Fibroblast of skin of left biceps (primary cell): Measurements from ENCODE around the gene PKP2.

Source experiments
- DNase-seq, 2 experiments: peaks; one replicate each; pipeline ENCODE4 v3.0.0-alpha.2; 2013; ENCODE audit warnings: low read depth in 2 of 2

Gene PKP2

GRCh38 chr12:32896432-32897280 is at the start of gene PKP2:
PKP2 (minus strand) TSS chr12:32896777; CDS start chr12:32896731, 46 bp downstream.
- no peak for DNase-seq

DNA sequence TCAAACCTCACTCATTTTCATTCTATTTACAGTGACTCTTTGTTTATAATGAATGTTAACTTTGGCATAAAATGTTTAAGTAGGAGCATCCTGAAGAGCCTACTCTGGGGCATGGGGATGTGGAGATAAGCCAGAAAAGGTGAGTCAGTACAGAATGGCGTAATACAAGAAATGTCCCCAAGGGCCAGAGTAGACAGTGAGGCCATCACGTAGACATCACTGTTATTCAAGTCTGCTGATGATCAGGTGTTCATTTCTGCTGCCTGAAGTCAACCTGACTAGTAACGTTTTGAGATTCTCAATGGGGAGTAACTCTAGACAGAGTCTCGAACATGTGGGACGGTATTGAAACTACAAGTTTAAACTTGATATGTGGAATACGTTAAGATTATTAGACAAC is 47.6 kb upstream of the PKP2 start:
- no peak for DNase-seq

- DNase-seq = no peak
These were observed 43.2 kb upstream of the PKP2 start for GRCh38 chr12:32939801-32940200.

- no peak for DNase-seq
These were observed 30.4 kb upstream of the PKP2 start for GRCh38 chr12:32926963-32927362.

DNA sequence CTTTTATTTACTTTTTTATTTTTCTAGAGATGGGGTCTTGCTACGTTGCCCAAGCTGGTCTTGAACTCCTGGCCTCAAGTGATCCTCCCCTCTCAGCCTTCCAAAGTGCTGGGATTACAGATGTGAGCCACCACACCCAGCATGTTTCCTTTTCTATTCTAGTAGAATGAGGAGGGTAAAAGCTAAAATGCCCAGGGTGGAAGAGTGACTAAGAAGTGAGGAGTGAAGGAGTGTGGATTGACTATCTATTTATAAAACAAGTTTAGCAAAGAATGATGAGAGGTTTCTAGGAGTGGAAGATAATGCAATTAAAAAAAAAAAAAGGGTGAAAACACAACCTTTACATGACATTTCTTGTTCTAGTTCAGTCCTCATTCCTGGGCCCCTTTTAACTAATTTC is 29.8 kb upstream of the PKP2 start:
- no peak for DNase-seq

DNA sequence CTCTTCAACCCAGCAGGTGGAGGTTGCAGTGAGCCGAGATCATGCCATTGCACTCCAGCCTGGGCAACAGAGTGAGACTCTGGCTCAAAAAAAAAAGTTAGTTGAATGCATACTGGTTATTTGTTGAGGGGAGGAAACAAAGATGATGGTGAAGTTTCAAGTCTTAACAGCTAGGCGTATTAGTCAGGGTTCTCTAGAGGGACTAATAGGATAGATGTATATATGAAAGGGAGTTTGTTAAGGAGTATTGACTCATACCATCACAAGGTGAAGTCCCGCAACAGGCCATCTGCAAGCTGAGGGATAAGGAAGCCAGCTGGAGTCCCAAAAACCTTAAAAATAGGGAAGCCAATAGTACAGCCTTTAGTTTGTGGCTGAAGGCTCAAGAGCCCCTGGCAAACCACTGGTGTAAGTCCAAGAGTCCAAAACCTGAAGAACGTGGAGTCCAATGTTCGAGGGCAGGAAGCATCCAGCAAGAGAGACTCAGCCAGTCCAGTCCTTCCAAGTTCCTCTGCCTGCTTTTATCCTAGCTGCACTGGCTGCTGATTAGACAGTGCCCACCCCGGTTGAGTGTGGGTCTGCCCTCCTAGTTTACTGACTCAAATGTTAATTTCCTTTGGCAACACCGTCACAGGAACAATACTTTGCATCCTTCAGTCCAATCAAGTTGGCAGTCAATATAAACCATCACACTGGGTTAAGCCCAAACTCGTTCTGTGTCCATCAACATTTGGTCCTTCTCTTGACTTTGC is 26.1 kb upstream of the PKP2 start:
- DNase-seq = no peak

DNA sequence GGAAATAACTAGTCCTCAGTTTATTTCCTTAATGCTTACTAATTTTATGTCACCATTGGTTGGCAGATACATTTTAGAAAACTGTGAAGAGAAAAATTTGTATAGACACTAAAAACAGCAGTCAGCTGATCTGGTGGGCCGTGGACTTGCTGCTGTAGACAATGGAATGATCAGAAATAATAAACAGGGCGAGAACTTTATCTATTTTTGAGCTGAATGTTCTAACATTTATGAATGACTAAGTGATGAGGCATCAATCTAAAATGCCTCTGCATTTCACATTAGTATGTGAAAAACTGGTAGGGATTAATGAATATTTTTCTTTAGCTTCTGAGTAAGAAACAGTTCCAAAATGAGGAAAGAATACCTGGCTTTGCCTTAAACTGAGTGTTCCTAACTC is 24.8 kb upstream of the PKP2 start:
- DNase-seq = no peak

DNA sequence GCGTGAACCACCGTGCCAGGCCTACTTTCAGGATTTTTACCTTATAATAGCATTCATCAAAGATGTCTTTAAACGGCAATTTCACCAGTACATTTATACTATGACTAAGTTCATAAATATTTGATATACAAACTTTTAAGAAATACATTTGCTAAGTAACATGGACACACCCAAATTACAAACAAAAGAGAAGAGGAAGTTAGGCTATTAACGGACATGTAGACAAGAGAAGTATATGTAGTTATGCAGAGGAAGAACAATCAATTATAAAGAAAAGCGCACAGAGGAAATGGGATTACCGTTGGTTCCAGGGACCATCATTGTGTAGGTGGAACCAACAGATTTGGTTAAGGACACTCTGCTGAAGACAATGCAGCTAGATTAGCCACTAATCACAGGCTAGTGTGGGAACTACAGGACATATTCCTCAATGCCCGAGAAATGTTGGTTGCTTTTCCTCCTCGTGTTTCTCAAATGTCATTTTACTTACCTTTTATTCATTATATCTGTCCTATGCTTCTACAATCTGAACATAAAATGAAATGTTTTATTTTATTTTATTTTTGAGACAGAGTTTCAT is 24.0 kb upstream of the PKP2 start:
- DNase-seq = no peak

GRCh38 chr12:32918890-32919801 is 22.6 kb upstream of the PKP2 start:
- no peak for DNase-seq

- DNase-seq = no peak
These were observed 20.6 kb upstream of the PKP2 start for GRCh38 chr12:32917094-32917611.

DNA sequence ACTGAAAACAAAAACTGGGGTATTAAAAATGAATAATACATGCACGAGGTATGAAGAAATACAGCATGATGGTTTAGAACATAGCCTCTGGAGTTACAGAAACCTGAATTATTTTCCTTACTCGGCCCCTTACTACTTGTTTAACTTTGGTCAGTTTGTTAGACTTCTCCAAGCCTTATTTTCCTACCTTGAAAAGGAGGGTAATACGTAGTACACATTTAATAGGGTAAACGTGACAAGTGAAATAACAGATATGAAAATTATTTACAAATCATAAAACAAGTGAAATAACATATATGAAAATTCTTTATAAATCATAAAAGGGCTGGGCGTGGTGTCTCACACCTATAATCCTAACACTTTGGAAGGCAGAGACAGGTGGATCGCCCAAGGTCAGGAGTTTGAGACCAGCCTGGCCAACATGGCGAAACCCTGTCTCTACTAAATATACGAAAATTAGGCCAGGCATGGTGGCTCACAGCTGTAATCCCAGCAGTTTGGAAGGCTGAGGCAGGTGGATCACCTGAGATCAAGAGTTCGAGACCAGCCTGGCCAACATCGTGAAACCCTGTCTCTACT is 11.4 kb upstream of the PKP2 start:
- DNase-seq = no peak

DNA sequence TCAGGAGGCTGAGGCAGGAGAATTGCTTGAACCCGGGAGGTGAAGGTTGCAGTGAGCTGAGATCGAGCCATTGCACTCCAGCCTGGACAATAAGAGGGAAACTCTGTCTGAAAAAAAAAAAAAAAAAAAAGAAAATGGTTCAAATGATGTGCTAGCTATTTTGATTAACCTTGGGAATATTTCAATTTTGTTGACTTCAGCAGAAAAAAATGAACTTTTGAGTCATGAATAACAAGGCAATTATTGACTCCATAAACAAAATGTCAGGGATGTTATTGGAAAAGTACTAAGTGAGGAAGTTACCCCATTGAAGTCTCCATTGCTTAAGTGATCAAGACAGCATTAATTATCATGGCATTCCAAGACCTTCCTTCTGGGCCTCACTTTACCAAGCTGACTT is 10.6 kb upstream of the PKP2 start:
- DNase-seq = no peak

GRCh38 chr12:32906399-32907165 is 10.0 kb upstream of the PKP2 start:
- no peak for DNase-seq

GRCh38 chr12:32903763-32904162 is 7.2 kb upstream of the PKP2 start:
- DNase-seq = no peak

DNA sequence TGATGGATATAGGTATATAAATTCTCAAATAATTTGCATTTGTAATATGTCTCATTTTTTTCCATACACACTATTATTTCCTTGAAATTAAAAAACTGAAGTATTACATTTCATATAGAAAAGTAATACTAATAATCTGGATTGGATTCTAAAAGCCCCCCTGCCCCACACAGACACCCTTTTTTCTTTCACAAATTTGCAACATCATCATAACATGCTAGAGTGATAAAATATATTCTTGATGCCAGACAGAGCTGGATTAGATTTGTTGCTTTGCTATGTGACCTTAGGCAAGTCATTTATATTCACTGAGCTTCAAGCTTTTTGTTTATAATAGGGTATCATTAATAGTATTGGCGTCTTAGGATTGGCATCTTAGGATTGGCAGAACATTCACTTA is 6.7 kb upstream of the PKP2 start:
- no peak for DNase-seq

DNA sequence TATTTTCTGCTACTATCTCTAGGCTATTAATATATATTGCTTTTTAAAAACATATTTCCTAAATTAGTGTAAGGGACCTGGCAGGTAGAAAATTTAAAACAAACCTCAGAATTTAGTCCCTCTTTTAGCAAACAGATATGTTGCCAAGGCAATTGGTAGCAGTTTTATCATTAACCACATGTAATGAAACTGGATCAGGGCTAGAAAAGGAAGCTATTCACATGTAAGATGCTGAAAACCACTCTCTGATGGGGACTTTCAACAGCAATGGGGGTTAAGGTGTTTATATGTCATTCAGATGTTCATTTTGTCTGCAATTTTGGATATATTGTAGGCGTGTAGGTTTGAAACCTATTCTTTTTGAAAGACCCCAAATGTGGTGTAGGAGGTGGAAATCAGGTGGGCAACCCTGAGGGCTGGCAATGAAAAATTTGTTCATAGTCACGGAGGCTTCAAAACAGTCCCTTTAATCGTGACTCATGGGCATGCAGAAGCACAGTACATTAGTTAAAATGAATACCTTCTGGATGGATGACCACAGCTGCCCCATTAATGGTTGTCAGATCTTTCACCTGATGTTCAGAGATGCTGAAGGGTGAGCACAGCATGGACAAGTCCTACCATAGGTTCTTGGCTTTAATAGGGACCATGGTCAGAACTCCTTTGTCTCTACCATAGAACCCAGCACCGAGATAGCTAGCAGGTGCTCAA is 5.9 kb upstream of the PKP2 start:
- no peak for DNase-seq

- no peak for DNase-seq
These were observed 5.0 kb upstream of the PKP2 start for GRCh38 chr12:32901553-32901952.

GRCh38 chr12:32897687-32898573 is 1.4 kb upstream of the PKP2 start:
- DNase-seq = no peak

DNA sequence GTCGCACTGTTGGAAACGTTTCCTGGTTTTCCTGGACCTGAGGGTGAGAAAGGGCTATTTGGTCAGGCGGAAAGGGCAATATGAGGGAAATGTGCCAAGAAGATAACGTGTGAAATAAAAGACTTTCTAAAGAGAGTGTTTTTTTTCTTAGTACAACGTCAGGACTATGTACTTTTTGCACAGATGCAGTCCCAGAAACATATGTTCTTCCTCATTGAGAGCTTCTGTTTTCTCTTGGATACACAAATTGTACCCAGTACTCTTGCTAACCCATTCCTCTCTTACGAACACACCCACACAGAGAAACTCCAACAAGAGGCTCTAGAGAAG is 669 bp upstream of the PKP2 start:
- DNase-seq = no peak
